HG03571 (cell line): Measurements from ENCODE around the gene RAVER1.
"Not testable (repeated sequence)": the region's sequence is repeated elsewhere in the genome, so short reads cannot be mapped to it uniquely, and the experiment has no call there.

Source experiments
- ATAC-seq: cut with Tn5 transposase; IDR thresholded peaks from one replicate; pipeline ENCODE4 v1.9.1; 2021; ENCODE audit not compliant: unreplicated experiment

Gene RAVER1

GRCh38 chr19:10332965-10333757 is at the start of gene RAVER1:
RAVER1 (minus strand) TSS chr19:10333529; CDS start chr19:10333507, 22 bp downstream.
- ATAC-seq, result peak; percentile 68

- not testable (repeated sequence) for ATAC-seq
Measured at GRCh38 chr19:10383223-10383499, 49.8 kb upstream of the RAVER1 start.

GRCh38 chr19:10380313-10381102 is 47.2 kb upstream of the RAVER1 start, which contains the start of gene TYK2:
TYK2 (minus strand) TSS chr19:10380572; CDS start chr19:10378406, 2,166 bp downstream.
- ATAC-seq, result peak; percentile 84

- ATAC-seq, result no peak
Measured at GRCh38 chr19:10379880-10380312, 46.6 kb upstream of the RAVER1 start.

GRCh38 chr19:10378124-10378523 is 44.8 kb upstream of the RAVER1 start:
- ATAC-seq, result no peak

GRCh38 chr19:10377140-10377640 is 43.9 kb upstream of the RAVER1 start:
- ATAC-seq, result not testable (repeated sequence)

- no peak for ATAC-seq
Measured at GRCh38 chr19:10374931-10375330, 41.6 kb upstream of the RAVER1 start.

- ATAC-seq, result no peak
Measured at GRCh38 chr19:10372690-10373089, 39.4 kb upstream of the RAVER1 start.

GRCh38 chr19:10368101-10368803 is 34.9 kb upstream of the RAVER1 start:
- no peak for ATAC-seq

GRCh38 chr19:10366950-10367512 is 33.7 kb upstream of the RAVER1 start:
- ATAC-seq, result not testable (repeated sequence)

- no peak for ATAC-seq
Measured at GRCh38 chr19:10365518-10365917, 32.2 kb upstream of the RAVER1 start.

- ATAC-seq, result no peak
Measured at GRCh38 chr19:10364644-10365043, 31.3 kb upstream of the RAVER1 start.

- ATAC-seq, result no peak
Measured at GRCh38 chr19:10363789-10364281, 30.5 kb upstream of the RAVER1 start.

GRCh38 chr19:10362259-10362658 is 28.9 kb upstream of the RAVER1 start:
- no peak for ATAC-seq

GRCh38 chr19:10361569-10362011 is 28.3 kb upstream of the RAVER1 start:
- ATAC-seq, result no peak

- ATAC-seq, result no peak
Measured at GRCh38 chr19:10356431-10356830, 23.1 kb upstream of the RAVER1 start.

GRCh38 chr19:10353793-10354391 is 20.6 kb upstream of the RAVER1 start:
- no peak for ATAC-seq

GRCh38 chr19:10352764-10353671 is 19.7 kb upstream of the RAVER1 start:
- no peak for ATAC-seq

GRCh38 chr19:10346509-10346908 is 13.2 kb upstream of the RAVER1 start:
- ATAC-seq, result no peak
